DOHH2 (cell line): ENCODE measurements around the gene NRXN3.

ENCODE experiments used
- CTCF ChIP-seq: fragments of 200-600 bp; sonication (generic); IDR thresholded peaks from one replicate; pipeline ENCODE4 v1.5.1; 2014; ENCODE audit warnings: antibody characterized with exemption, mild to moderate bottlenecking, low read depth, low read length; ENCODE audit not compliant: poor library complexity, severe bottlenecking
- EZH2phosphoT487 ChIP-seq: fragments of 200-600 bp; sonication (generic); IDR thresholded peaks from 2 replicates; pipeline ENCODE4 v1.6.1; 2017; ENCODE audit warnings: borderline replicate concordance, mild to moderate bottlenecking, antibody characterized with exemption, low read length, moderate library complexity, mixed read lengths

GRCh38 chr14:79840831-79841230 is 1670.7 kb downstream of the NRXN3 start:
- TF ChIP-seq EZH2phosphoT487 (no peak), CTCF (no peak)
